ENCODE data around the gene CFAP91.

DNA sequence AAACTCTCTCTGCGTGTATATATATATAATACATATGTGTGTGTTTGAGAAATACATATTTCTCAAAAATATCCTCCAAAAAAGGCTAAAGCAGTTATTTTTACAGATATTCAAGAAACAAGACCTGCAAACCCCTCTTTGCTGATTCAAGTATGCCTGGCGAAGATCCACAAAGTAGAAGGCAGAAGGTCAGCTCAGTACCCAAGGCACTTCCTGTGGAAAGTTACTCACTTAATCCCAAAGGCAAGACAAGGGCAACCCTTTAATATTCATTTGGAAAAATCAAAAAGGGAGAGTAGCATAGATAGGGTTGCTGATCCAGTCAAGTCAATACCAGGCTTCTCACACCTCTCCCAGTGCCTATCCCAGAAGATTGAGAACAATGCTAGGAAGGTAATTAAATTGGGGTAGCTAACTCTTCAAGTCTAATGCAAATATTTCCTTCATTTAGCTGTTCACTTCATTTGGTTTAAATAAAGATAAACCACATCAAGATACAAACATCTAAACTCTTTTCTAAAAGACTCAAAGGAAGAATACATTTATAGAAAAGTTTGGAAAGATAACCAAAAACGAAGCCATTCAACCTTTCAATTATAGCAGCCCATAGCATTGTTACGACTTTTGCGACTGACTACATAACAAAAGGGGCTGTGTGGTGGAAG lies 32.8 kb upstream of the CFAP91 start:
- TF ChIP-seq, protein P1, sequence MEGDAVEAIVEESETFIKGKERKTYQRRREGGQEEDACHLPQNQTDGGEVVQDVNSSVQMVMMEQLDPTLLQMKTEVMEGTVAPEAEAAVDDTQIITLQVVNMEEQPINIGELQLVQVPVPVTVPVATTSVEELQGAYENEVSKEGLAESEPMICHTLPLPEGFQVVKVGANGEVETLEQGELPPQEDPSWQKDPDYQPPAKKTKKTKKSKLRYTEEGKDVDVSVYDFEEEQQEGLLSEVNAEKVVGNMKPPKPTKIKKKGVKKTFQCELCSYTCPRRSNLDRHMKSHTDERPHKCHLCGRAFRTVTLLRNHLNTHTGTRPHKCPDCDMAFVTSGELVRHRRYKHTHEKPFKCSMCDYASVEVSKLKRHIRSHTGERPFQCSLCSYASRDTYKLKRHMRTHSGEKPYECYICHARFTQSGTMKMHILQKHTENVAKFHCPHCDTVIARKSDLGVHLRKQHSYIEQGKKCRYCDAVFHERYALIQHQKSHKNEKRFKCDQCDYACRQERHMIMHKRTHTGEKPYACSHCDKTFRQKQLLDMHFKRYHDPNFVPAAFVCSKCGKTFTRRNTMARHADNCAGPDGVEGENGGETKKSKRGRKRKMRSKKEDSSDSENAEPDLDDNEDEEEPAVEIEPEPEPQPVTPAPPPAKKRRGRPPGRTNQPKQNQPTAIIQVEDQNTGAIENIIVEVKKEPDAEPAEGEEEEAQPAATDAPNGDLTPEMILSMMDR (IDR thresholded peaks at IDR 0.05; ENCODE audit: insufficient read depth, low read length): no peak
- TF ChIP-seq POLR2AphosphoS5 (IDR thresholded peaks at IDR 0.05; ENCODE audit: low read depth): no peak
- TF ChIP-seq, protein P2, sequence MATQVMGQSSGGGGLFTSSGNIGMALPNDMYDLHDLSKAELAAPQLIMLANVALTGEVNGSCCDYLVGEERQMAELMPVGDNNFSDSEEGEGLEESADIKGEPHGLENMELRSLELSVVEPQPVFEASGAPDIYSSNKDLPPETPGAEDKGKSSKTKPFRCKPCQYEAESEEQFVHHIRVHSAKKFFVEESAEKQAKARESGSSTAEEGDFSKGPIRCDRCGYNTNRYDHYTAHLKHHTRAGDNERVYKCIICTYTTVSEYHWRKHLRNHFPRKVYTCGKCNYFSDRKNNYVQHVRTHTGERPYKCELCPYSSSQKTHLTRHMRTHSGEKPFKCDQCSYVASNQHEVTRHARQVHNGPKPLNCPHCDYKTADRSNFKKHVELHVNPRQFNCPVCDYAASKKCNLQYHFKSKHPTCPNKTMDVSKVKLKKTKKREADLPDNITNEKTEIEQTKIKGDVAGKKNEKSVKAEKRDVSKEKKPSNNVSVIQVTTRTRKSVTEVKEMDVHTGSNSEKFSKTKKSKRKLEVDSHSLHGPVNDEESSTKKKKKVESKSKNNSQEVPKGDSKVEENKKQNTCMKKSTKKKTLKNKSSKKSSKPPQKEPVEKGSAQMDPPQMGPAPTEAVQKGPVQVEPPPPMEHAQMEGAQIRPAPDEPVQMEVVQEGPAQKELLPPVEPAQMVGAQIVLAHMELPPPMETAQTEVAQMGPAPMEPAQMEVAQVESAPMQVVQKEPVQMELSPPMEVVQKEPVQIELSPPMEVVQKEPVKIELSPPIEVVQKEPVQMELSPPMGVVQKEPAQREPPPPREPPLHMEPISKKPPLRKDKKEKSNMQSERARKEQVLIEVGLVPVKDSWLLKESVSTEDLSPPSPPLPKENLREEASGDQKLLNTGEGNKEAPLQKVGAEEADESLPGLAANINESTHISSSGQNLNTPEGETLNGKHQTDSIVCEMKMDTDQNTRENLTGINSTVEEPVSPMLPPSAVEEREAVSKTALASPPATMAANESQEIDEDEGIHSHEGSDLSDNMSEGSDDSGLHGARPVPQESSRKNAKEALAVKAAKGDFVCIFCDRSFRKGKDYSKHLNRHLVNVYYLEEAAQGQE (IDR thresholded peaks at IDR 0.05; ENCODE audit: insufficient replicate concordance, low read depth): no peak

Measured in HL-60 (cell line).